HG02610 (cell line): ENCODE results near the gene PHACTR3.

ENCODE experiments used
- ATAC-seq: cut with Tn5 transposase; IDR thresholded peaks from one replicate; pipeline ENCODE4 v1.9.1; 2021; ENCODE audit warnings: mild to moderate bottlenecking, moderate library complexity; ENCODE audit not compliant: unreplicated experiment

PHACTR3 gene

DNA sequence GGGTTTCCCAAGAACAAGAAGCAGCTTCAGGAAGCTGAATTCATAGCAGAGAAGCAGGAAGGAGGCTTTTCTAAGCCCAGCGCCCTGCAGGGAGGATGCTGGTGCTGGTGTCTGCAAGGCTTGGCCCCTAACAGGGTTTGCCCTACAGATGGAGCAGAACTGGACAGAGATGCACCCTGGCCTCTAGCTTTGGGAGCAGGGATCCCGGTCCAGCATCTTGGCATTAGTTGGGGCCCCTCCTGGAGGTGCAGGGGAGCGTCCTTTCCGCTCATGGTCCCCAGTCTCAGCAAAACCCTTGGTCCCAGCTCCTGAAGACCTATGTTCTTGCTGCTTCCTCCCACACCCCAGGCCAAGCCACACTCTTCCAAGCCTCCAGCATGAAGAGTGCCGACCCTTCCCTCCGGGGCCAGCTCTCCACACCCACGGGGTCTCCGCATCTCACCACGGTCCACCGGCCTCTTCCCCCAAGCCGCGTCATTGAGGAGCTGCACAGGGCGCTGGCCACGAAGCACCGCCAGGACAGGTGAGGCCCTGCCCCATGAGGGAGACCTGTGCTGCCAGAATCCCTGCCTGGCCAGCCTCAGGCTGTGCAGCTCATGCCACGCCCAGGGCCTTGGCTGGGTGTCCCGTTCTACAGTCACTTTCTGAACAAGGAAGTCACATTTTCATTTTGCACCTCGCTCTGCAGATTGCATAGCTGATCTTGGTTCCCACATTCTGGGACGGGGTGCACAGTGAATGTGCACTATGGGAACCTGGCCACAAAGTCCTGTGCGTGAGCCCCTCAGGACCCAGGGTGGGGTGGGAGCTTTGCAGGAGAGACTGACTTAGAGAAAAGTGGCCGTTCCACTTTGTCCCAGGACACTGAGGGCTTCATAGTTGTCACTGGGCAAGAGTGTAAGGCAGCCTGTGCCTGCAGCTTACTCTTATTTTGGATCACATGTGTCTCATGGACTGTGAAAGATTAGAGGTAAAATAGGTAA lies 168.9 kb downstream of the PHACTR3 start:
- no peak for ATAC-seq

DNA sequence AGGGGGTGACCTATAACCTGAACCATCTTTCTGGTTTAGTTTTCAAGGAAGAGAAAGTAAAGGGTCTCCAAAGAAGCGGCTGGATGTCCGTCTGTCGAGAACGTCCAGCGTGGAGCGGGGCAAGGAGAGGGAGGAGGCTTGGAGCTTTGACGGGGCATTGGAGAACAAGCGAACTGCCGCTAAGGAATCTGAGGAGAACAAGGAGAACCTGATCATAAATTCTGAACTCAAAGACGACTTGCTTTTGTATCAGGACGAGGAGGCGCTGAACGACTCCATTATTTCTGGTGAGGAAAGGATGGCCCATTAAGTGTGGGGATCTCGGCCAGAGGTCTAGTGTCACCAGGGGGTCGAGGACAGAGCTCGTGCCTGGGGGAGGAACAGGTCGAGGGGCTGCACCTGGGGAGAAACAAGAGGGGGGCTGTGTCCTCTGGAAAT lies 169.9 kb downstream of the PHACTR3 start:
- ATAC-seq, result no peak

DNA sequence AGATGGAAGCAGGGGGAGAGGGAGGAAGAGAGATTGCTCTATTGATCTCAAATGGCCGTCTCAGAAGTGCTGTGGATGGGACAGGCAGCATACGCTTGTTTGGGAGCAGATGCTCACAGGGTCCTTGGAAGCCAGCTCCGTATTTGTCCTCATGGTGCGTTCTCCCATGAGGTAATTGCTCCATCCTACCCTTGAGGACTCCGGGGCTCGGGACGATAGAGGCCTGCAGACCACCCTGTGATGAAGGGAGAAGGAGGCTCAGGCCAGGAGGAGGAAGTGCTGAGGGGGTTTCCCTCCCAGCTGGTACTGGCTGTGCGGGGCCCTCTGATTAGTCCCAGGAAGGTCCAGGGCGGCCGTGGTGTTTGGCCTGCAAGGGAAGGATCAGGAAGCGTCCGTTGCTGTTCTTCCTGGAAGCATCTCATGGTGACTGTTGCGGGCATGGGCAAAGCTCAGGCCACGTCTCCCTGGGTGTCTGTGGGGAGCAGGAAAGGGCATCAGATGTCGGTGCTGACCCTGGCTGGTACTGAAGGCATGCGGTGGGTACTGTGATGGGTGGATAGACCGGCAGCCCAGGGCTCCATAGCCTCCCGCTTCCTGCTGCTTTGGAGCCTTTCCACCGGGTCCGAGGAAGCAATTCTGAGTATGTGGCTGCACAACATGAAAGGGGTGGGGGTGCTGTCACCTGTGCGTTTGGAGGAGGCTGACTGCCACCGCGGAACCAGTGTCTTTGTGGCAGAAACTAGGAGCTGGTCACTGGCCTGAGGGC lies 170.8 kb downstream of the PHACTR3 start:
- no peak for ATAC-seq

DNA sequence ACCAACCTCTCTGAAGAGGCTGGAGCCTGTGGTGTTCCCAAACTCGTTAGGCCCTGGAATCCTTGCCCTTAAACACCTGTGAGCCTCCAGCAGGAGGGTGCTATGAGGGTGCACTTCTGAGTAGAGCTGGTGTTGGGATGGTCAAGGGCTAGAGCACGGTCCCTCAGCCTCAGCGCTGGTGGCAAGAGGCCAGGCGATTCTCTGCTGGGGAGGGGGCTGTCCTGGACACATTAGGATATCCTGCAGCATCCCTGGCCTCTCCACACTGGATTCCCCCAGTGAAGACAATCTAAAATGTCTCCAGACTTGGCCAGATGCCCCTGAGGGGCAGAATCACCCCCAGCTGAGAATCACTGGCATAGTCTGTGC lies 171.3 kb downstream of the PHACTR3 start:
- no peak for ATAC-seq

DNA sequence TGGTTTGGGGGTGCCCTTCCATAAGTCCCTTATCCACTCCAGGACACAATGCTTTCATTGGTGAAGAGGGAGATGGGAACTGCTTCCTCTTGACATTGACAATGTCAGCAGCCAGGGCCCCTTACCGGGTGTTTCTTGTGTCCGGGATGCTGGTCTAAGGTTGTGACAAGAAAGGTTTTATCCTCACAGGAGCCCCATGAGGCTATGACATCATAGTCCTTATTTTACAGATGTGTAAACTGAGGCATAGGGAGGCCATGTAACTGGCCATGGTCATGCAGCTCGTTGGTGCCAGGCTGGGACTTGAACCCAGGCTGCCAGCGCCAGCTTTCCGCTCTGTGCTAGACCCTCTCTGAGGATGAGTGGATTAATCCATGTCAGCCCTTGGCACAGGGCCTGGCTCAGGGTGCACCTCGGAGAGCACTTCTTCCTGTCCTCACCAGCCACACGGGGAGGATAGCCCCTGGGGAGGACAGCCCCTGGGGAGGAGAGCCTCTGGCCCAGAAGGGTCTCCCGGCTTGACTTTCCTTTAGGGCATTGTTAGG lies 171.8 kb downstream of the PHACTR3 start:
- no peak for ATAC-seq

DNA sequence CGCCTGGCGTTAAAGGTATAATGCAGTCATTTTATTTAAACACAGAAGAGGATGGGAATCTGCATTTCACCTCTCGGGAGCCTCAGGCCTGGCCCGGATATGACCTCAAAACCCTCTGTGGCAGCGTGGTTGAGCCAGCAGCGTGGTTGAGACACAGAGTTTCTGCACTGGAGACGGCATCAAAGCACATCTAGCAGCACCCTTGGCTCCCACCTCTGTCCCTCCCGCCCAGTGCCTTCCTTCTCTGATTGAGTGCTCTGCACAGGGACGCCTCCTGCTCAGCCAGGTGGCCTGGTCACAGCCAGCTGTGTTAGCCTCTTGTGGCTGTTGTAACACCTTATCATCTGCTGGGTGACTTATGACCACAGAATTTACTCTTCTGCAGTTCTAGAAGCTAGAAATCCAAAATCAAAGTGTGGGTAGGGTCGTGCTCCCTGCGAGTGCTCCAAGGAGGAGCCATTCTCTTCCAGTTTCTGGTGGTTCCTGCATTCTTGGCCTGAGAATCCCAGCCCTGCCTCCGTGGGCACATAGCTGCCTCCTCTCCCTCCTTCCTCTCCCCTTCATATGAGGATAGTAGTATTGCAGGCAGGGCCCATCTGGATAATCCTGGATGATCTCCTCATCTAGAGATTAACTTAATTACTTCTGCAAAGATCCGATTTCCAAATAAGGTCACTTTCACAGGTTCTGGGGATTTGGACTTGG lies 172.4 kb downstream of the PHACTR3 start:
- ATAC-seq, result no peak

DNA sequence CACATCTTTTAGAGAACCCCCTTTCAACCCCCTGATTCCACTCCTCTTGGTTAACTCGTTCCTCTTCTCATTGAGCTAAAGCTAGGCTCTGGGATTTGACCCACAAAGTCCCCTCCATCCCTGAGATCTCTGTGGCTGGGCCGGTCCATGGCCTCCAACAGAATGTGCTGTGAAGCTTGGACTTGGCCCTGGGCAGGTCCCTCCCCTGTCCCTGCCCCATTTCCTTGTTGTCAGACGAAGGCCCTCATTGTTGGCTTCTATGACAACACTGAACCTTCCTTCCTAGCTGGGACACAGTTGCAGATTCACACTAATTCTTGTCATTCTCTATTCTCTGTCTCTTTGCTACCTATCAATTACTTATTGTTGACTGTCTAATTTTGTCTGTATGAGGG lies 173.0 kb downstream of the PHACTR3 start:
- no peak for ATAC-seq

DNA sequence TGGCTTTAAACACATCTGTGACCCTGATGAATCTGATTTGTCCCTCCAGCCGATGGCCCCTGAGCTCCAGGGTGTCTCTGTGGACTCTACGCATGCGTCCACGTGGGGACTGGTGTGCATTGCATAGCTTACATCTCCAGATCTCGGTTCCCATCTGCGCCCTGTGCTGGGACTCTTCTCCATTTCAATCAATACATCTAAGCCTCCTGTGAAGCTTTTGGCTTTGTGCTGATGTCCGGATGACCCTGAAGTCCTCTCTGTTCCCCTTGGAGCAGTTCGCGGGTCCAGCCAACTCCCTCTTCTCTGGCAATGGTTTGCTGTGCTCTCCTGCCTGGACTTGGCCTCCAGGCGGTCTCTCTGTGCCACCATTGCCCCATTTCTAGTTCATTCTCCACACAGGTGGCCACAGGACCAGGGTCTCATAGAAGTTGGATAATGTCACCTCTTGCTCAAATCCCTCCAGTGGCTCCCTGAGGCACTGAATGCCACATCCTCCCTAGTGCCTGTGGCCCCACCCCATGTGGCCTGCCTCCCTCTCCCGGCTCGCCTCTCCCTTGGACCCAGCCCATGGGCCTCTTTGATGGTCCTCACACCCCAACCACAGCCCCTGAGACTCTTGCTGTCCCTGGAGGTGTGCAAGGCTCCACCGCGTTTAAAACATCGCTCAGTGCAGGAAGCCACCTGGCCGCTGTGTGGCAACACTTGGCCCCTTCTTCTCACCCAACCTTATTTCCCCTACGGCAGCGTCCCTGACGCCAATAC lies 173.7 kb downstream of the PHACTR3 start:
- no peak for ATAC-seq

DNA sequence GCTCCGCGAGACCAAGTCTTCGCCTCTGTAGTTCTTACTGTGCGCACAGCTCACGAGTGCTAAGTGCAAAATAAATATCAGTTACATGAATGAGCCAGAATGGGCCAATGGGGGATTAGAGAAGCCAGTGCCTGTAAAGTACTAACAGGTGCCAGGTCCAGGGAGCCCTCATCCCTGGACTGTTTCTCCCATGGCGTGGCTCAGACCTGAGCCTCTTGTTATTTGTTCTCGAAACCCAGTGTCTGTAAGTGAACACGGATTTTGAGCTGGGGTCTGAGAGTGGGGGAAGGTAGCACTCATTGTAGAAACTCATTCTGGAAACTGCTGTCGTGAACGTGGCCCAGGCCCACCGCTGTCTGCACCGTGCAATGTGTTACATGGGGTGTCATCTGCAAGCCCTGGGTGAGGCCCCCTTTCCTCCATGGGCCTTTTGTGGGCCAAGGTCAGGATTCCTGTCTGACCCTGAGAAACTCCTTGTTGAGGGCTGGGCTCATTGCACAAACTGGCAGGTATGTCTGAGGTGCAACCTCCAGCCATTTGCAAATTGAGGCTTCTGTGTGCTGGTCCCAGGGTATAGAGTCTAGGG lies 174.4 kb downstream of the PHACTR3 start:
- ATAC-seq, result no peak

DNA sequence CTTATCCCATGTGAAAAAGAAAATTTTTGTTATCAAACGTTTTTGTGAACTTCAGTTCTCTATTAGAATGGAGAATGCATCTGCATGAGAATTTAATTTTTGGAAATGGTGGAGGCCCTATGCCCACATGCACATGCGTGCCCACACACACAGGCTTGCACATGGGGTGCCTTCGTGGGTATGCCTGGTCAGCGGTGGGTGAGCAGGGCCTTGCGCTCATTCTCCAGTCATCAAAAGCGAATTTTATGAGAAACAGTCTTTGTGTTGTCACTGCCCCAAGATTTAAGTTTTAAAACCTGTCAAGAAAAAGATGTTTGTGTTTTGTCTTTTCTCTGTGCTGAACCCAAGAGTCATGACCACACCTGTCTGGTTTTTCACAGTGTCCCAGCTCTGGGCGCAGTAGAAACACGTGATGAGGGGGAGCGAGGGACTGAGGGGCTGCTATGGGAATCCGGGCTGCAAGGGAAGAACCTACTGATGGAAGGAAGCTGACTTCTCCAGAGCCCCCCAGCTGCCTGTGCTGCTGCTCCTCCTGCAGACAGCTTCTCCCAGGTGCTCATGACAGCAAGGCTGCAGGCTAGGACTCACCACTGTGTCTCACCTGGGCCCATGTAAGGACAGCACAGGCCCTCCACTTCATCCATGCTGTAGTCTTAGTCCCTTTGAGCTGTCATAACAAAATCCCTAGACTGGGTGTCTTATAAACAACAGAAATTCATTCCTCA lies 175.5 kb downstream of the PHACTR3 start:
- ATAC-seq, result no peak

DNA sequence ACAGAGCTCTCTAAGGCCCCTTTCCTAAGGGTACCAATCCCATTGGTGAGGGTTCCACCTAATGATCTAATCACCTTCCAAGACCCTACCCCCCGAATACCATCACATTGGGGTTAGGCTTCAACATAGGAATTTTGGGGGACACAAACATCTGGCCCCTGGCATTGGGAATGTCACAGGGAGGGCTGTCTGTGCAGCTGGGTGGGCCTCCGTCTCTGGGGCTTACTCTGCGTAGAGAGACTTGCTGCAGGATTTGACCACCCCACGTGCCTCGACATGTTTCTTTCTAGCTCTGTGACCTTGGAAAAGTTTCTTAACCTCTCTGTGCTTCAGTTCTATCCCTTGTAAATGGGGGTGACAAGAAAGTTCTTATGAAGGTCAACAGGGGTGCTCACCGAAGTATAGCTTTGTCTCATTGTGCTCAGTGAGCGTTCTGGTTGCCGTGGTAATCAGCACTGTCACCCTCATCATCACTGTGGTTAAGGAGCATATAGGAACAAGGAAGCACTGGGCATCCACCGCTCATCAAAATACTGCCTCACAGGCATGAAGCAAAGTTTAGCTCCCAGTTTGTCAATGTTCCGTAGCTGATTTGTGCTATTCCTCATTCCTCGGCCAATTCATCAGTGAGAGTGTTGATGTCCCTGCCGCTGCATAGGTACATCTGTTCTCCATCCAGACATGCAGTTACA lies 176.3 kb downstream of the PHACTR3 start:
- ATAC-seq, result no peak

DNA sequence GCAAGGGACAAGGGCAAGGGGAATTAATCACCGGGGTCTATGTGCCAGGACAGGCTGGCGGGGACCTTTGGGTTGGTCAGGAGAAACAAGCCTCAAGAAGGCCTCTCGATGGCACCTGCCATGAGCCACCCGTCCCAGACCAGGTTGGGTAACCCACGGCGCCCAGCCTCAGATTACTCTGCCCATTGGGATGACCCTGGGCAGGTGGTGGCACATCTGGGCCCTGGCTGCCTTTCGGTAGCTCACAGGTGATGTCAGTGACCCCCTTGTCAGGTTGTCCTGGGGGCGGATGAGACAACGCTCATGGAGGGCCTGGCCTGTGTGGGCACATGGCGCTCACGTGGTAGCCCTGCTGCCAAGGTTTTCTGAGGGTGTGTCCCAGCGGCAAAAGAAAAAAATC lies 176.9 kb downstream of the PHACTR3 start:
- no peak for ATAC-seq

DNA sequence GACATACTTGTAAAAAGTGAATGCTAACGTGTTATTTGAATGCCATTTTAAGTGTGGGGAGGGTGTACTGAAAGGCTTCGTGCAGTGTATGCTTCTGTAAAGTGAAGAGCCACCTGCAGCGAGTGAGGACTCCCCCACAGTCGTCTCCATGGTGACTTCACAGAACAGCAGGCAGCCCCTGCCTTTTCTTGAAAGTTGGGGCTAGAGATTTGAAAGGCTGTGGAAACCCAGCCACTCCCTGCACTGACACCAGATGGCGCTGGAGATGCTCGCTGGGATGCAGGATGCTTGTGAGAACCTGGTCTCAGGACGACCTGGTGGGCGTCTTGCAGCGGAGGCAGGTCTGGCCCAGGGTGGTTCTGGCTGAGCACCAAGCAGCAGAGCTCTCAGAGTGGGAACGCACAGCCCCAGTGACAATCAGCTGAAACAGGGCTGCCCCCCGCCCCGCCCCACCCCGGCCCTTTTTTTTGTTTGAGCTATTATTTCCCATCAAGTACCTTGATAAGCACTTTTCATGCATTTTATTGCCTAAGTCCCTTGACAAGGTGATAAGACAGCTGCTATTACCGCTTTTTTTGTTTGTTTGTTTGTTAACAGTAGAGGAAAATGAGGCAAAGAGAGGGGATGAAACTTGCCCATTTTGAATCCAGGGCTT lies 178.8 kb downstream of the PHACTR3 start:
- no peak for ATAC-seq

DNA sequence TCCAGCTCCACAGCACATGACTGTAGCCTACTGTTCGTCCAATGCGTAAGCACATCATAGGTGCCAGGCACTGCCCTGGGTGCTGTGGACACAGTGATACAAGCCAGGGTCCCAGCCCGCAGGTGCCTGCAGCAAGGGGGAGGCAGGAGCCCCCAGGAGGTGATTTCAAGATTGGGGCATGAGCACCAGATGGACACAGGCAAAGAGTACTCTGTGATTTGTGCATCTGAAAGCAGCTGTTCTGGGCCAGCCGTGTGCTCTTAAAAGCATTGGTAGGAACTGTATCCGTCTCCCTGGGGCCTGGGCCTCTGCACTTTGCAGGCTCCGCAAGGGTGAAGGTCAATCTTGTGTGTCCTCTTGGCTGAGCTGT lies 179.3 kb downstream of the PHACTR3 start:
- ATAC-seq, result no peak

DNA sequence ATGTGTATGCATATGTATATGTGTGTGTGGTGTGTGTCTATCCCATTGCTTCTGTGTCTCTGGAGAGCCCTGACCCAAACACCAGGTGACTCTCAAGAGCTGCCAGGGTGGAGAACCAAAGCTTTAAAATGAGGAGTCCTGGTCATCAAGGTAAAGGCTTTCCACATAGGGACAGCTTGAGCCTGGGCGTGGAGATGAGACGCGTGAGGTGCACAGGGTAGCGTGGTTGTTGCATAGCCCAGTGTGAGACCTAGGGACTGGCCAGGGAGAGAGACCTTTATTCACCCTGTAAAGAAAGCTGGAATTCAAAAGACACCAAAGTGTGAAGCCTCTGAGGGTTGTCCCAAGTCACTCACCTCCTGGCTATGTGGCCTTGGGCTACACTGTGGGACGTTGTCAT lies 180.0 kb downstream of the PHACTR3 start:
- ATAC-seq, result no peak

DNA sequence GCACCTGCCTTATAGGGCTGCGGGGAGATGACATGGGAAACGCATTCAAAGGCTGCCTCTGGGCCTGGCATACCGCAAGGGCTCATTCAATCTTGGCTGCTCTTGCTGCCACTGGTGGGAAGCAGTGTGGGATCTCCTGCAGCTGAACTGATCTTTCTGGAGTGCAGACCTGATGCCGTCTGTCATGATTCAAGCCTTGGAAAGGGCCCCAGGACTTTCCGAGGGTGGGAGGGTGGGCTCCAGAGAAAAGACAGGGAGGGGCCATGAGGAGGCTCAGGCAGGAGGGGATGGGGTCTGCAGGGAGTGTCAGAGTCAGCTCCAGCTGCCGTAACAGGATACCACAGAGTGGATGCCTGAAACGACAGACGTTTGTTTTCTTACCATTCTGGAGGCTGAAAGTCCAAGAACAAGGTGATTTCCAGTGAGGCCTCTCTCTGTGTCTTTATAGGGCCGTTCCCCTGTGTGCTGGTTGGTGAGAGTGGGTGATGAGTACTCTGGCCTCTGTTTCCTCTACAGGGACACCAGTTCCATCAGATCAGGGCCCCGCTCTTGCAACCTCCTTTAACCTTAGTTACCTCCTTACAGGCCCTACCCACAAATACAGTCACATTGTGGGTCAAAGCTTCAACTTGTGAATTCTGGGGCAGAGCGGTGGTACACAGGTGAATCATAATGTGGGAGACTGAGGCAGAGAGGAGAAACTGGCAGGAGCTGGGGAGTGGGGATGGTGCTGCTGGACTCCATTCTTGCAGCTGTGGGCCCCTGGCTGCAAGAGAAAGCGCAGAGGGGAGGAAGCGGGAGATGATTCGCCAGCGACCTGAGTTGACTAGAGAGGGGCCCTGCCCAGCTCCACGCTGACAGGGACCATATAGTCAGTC lies 180.7 kb downstream of the PHACTR3 start:
- no peak for ATAC-seq

DNA sequence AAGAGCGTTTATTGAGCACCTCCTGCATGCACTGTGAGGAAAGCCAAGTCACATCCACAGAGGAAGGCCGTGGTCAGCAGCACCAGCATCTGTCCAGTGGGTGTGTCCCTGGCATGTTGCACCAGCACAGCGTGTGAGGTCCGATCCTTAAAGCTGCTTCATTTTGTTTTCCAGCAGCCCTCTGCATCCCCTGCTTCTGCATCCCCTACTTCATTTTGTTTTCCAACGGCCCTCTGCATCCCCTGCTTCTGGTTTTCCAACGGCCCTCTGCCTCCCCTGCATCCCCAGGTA lies 181.3 kb downstream of the PHACTR3 start:
- no peak for ATAC-seq
